Keratinocyte (primary cell): ENCODE measurements around the gene SLC16A13. TPM values are rescaled to one million over a fixed set of nuclear protein-coding genes. Genes with fewer than 3 reads are reported as not detected.
"Not testable (repeated sequence)": the region's sequence is repeated elsewhere in the genome, so short reads cannot be mapped to it uniquely, and the experiment has no call there.

Source experiments
- DNase-seq: peaks from one replicate; pipeline ENCODE4 v3.0.0-alpha.2; 2011; ENCODE audit warnings: low read depth, missing footprints, low spot score
- FAIRE-seq: peaks from 2 replicates; lab custom pipeline; 2011; peaks lifted over from hg19 to GRCh38; lab: Jason Lieb, UNC
- H2AFZ ChIP-seq: 2 replicates; pipeline ENCODE4 v1.6.0; 2012; ENCODE audit warnings: low read length, control low read depth, inconsistent platforms; ENCODE audit not compliant: control insufficient read depth
- H3K27ac ChIP-seq: 2 replicates; pipeline ENCODE4 v1.5.1; 2011; ENCODE audit warnings: low read length; ENCODE audit not compliant: control insufficient read depth, insufficient read depth
- H3K27me3 ChIP-seq: 3 replicates; pipeline ENCODE4 v1.6.0; 2011; ENCODE audit warnings: low read length; ENCODE audit not compliant: control insufficient read depth, insufficient read depth; ENCODE audit errors: extremely low read depth
- H3K36me3 ChIP-seq, 2 experiments: 2 replicates in 1 of 2; 3 replicates in 1 of 2; pipeline ENCODE4 v1.5.1; 2011; ENCODE audit warnings: low read length in 2 of 2, mild to moderate bottlenecking in 1 of 2; ENCODE audit not compliant: control insufficient read depth in 2 of 2, insufficient read depth in 2 of 2; ENCODE audit errors: extremely low read depth in 1 of 2
- H3K4me1 ChIP-seq: 3 replicates; pipeline ENCODE4 v1.5.1; 2011; ENCODE audit warnings: low read length; ENCODE audit not compliant: control insufficient read depth, insufficient read depth; ENCODE audit errors: extremely low read depth
- H3K4me2 ChIP-seq: 3 replicates; pipeline ENCODE4 v1.6.0; 2011; ENCODE audit warnings: low read depth, low read length; ENCODE audit not compliant: control insufficient read depth, insufficient read depth; ENCODE audit errors: extremely low read depth
- H3K4me3 ChIP-seq, 3 experiments: fragments of 200-600 bp in 1 of 3; sonication (generic) in 1 of 3; 2 replicates in 2 of 3; 3 replicates in 1 of 3; pipeline ENCODE4 v1.5.1; 2011 to 2016; ENCODE audit warnings: low read length in 3 of 3, mild to moderate bottlenecking in 3 of 3, control low read depth in 2 of 3, inconsistent platforms in 1 of 3, low read depth in 1 of 3, mixed read lengths in 1 of 3, mixed run types in 1 of 3, moderate library complexity in 1 of 3; ENCODE audit not compliant: control insufficient read depth in 2 of 3, insufficient read depth in 2 of 3; ENCODE audit errors: extremely low read depth in 1 of 3
- H3K79me2 ChIP-seq: 2 replicates; pipeline ENCODE4 v1.6.0; 2012; ENCODE audit warnings: low read length; ENCODE audit not compliant: control insufficient read depth, insufficient read depth
- H3K9ac ChIP-seq: 3 replicates; pipeline ENCODE4 v1.6.0; 2011; ENCODE audit warnings: low read length; ENCODE audit not compliant: control insufficient read depth, insufficient read depth; ENCODE audit errors: extremely low read depth
- H3K9me1 ChIP-seq: 3 replicates; pipeline ENCODE4 v1.6.0; 2011; ENCODE audit warnings: low read length; ENCODE audit not compliant: control insufficient read depth, insufficient read depth; ENCODE audit errors: extremely low read depth
- H3K9me3 ChIP-seq: 2 replicates; pipeline ENCODE4 v1.5.1; 2012; ENCODE audit warnings: low read depth, low read length; ENCODE audit not compliant: control insufficient read depth
- H4K20me1 ChIP-seq: 3 replicates; pipeline ENCODE4 v1.6.0; 2011; ENCODE audit warnings: low read length; ENCODE audit not compliant: control insufficient read depth, insufficient read depth; ENCODE audit errors: extremely low read depth
- EZH2 ChIP-seq: IDR thresholded peaks from one replicate; pipeline ENCODE4 v1.6.1; 2012; ENCODE audit warnings: inconsistent platforms, mild to moderate bottlenecking, low read length, moderate library complexity
- dilution Hi-C: fragments of 300-500 bp; cut with MboI; formaldehyde crosslinking; loops from one replicate; pipeline ENCODE4 v1.7.0; 2020; ENCODE audit warnings: low sequenced_read_pairs; ENCODE audit not compliant: extremely low pct_ligation_motif_present
- polyA plus RNA-seq, 5 experiments: library from polyadenylated mRNA; depleted of rRNA in 3 of 5; stranded (reverse) in 3 of 5; stranded (forward) in 1 of 5; unstranded in 1 of 5; fragments of >200 nt; gene quantifications; 1 replicate in 1 of 5; 2 replicates in 3 of 5; 3 replicates in 1 of 5; pipeline versions ENCODE4 v1.2.1 to v1.2.3, GENCODE V29; 2011 to 2012; ENCODE audit warnings: missing spikeins in 2 of 5, low read depth in 1 of 5, low replicate concordance in 1 of 5
- TF ChIP-seq, protein P1 (sequence below), 3 experiments: IDR thresholded peaks in 1 of 3; conservative IDR thresholded peaks in 1 of 3; optimal IDR thresholded peaks in 1 of 3; 2 replicates in 2 of 3; 3 replicates in 1 of 3; pipeline versions ENCODE3 to v1.5.1; 2011; ENCODE audit warnings: low read length in 3 of 3, mild to moderate bottlenecking in 3 of 3, moderate library complexity in 2 of 3, control low read depth in 1 of 3, inconsistent platforms in 1 of 3; ENCODE audit not compliant: insufficient read depth in 2 of 3; ENCODE audit errors: extremely low read depth in 1 of 3

SLC16A13 gene
- polyA plus RNA-seq, 1 donor (not counting 4 experiments of a cell fraction or from before 2014, with no cell fraction given) = 2.7 TPM

DNA sequence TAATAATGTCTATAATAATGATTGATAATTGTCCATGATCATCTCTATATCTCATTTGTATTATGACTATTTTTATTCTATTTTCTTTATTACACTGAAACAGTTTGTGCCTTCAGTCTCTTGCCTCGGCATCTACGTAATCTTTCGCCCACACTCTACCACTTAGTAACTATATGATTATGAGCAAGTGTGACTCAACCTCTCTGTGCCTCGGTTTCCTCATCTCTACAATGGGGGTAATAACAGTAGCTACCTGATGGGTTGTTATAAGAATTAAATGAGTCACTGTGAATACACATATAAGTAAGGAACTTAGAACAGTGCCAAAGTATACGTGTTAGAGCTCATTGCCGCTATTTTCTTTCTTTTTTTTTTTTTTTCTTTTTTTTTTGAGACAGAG, 11.8 kb downstream of the SLC16A13 start:
- Histone ChIP-seq H3K27ac (no peak overlapping the region), H3K27me3 (peaks cover 15% of the 10 kb centered on the region), H4K20me1 (no peaks in the 10 kb centered on the region), H3K9ac (peak overlapping the region; percentile 62), H3K9me3 (no peaks in the 10 kb centered on the region), H3K4me2 (peak overlapping the region; percentile 99), H3K36me3 (no peaks in the 10 kb centered on the region), H3K4me1 (peaks cover 29% of the 10 kb centered on the region), H3K9me1 (no peaks in the 10 kb centered on the region), H2AFZ (no peak overlapping the region), H3K79me2 (no peaks in the 10 kb centered on the region), H3K4me3 (no peak overlapping the region)
- TF ChIP-seq EZH2 = no peak
- TF ChIP-seq, protein P1, sequence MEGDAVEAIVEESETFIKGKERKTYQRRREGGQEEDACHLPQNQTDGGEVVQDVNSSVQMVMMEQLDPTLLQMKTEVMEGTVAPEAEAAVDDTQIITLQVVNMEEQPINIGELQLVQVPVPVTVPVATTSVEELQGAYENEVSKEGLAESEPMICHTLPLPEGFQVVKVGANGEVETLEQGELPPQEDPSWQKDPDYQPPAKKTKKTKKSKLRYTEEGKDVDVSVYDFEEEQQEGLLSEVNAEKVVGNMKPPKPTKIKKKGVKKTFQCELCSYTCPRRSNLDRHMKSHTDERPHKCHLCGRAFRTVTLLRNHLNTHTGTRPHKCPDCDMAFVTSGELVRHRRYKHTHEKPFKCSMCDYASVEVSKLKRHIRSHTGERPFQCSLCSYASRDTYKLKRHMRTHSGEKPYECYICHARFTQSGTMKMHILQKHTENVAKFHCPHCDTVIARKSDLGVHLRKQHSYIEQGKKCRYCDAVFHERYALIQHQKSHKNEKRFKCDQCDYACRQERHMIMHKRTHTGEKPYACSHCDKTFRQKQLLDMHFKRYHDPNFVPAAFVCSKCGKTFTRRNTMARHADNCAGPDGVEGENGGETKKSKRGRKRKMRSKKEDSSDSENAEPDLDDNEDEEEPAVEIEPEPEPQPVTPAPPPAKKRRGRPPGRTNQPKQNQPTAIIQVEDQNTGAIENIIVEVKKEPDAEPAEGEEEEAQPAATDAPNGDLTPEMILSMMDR (optimal IDR thresholded peaks at IDR 0.05 in 1 of 3, IDR thresholded peaks at IDR 0.05 in 1 of 3, conservative IDR thresholded peaks at IDR 0.05 in 1 of 3; ENCODE audit: extremely low read depth in 1 of 3, insufficient read depth in 2 of 3, low read length in 3 of 3) = no peak
- dilution Hi-C loops = no loop called here
- DNase-seq (no peak), FAIRE-seq (no peak)

DNA sequence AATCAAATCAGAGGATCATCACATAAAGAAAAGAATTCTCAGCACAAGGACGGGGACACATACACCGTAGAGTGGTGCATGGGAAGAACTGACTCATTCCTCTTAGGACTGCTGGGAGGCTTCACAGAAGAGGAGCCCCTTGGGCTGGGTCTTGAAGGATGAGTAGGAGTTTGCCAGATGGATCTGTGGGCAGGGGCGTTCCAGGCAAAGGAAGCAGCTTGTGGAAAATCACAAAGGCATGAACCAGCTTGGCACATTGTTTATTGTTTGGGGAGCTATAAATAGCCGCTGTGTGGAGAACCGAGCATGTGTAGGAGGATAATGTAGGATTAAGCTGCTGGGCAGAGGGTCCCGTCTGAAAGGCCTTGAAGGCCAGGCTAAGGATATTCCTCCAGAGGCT, 13.2 kb downstream of the SLC16A13 start:
- Histone ChIP-seq H3K4me1 (peaks cover 21% of the 10 kb centered on the region), H3K4me2 (no peak overlapping the region), H3K4me3 (no peak overlapping the region), H2AFZ (no peak overlapping the region), H3K27ac (no peak overlapping the region), H3K27me3 (peaks cover 1% of the 10 kb centered on the region), H4K20me1 (no peaks in the 10 kb centered on the region), H3K9ac (no peak overlapping the region), H3K79me2 (no peaks in the 10 kb centered on the region), H3K36me3 (no peaks in the 10 kb centered on the region), H3K9me3 (no peaks in the 10 kb centered on the region), H3K9me1 (no peaks in the 10 kb centered on the region)
- FAIRE-seq = no peak
- TF ChIP-seq EZH2 = no peak
- TF ChIP-seq, protein P1 (optimal IDR thresholded peaks at IDR 0.05 in 1 of 3, IDR thresholded peaks at IDR 0.05 in 1 of 3, conservative IDR thresholded peaks at IDR 0.05 in 1 of 3; ENCODE audit: extremely low read depth in 1 of 3, insufficient read depth in 2 of 3, low read length in 3 of 3) = no peak
- DNase-seq = no peak
- dilution Hi-C loops = no loop called here

DNA sequence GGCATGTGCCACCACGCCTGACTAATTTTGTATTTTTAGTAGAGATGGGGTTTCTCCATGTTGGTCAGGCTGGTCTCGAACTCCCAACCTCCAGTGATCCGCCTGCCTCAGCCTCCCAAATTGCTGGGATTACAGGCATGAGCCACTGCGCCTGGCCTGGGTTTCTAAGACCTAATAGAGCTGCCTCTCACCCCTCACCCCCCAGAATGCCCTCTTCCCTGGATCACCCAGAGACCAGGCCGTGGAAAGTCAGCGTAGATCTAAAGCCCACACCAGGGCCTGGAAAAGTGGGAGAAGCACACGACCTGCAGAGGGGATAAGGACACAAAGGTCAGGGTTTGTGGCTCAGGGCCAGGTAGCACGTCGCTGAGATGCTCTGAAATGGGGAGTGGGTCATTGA, 14.8 kb downstream of the SLC16A13 start:
- FAIRE-seq, H4K20me1 ChIP-seq, dilution Hi-C loops: not testable (repeated sequence)

More for the DNA sequence above, 14.8 kb downstream of the SLC16A13 start:
- not testable (repeated sequence) for DNase-seq, H3K9ac ChIP-seq, H3K27me3 ChIP-seq, H2AFZ ChIP-seq, H3K27ac ChIP-seq, H3K79me2 ChIP-seq, H3K9me3 ChIP-seq, H3K9me1 ChIP-seq, H3K36me3 ChIP-seq, H3K4me3 ChIP-seq, H3K4me2 ChIP-seq
- H3K4me1 ChIP-seq = peaks cover 18% of the 10 kb centered on the region
